OCI-LY3 (cell line): Measurements from ENCODE around the gene GMNC.

Experiments
- H2AFZ ChIP-seq: fragments of 200-600, 300-600 bp; shearing (Covaris generic); 2 replicates; pipeline ENCODE4 v1.6.0; 2014; ENCODE audit warnings: antibody characterized with exemption, low read depth, low read length
- H3K27ac ChIP-seq: fragments of 200-600, 300-600 bp; sonication (generic); 2 replicates; pipeline ENCODE4 v1.5.1; 2014; ENCODE audit warnings: mild to moderate bottlenecking, low read length, moderate library complexity, mixed read lengths
- H3K27me3 ChIP-seq: fragments of 200-600, 300-600 bp; sonication (generic); 2 replicates; pipeline ENCODE4 v1.6.1; 2014; ENCODE audit warnings: low read depth, low read length, mixed read lengths
- H3K36me3 ChIP-seq: fragments of 200-600, 300-600 bp; sonication (generic); replicated peaks from 2 replicates; pipeline ENCODE3; 2014; ENCODE audit warnings: low read depth, low read length, mixed read lengths
- H3K4me1 ChIP-seq: fragments of 300-600, 200-600 bp; sonication (generic); 2 replicates; pipeline ENCODE4 v1.6.1; 2014; ENCODE audit warnings: low read length, mixed read lengths
- H3K4me2 ChIP-seq: fragments of 200-600, 300-600 bp; sonication (generic); 2 replicates; pipeline ENCODE4 v1.6.1; 2014; ENCODE audit warnings: low read length, mixed read lengths
- H3K4me3 ChIP-seq: fragments of 300-600, 200-600 bp; sonication (generic); 2 replicates; pipeline ENCODE4 v1.5.1; 2014; ENCODE audit warnings: antibody characterized with exemption, mild to moderate bottlenecking, low read length, moderate library complexity
- H3K79me2 ChIP-seq: fragments of 300-600, 200-600 bp; shearing (Covaris generic); 2 replicates; pipeline ENCODE4 v1.6.1; 2014; ENCODE audit warnings: mild to moderate bottlenecking, low read length, mixed read lengths
- H3K9ac ChIP-seq: fragments of 300-600, 200-600 bp; shearing (Covaris generic); 2 replicates; pipeline ENCODE4 v1.6.0; 2014; ENCODE audit warnings: mild to moderate bottlenecking, low read length, moderate library complexity
- H3K9me3 ChIP-seq: fragments of 200-600, 300-600 bp; shearing (Covaris generic); 2 replicates; pipeline ENCODE4 v1.6.1; 2014; ENCODE audit warnings: low read length, mixed read lengths; ENCODE audit not compliant: insufficient read depth
- H4K20me1 ChIP-seq: fragments of 200-600, 300-600 bp; sonication (generic); 2 replicates; pipeline ENCODE4 v1.6.1; 2016; ENCODE audit warnings: low read length, mixed read lengths; ENCODE audit not compliant: insufficient read depth
- CTCF ChIP-seq: fragments of 200-600, 300-600 bp; sonication (generic); IDR thresholded peaks from 2 replicates; pipeline ENCODE4 v1.5.1; 2014; ENCODE audit warnings: antibody characterized with exemption, low read length, low read depth
- EZH2phosphoT487 ChIP-seq: fragments of 200-600 bp; shearing (Covaris generic); IDR thresholded peaks from 2 replicates; pipeline ENCODE4 v1.6.1; 2018; ENCODE audit warnings: antibody characterized with exemption, mixed run types, low read depth

The GMNC gene

DNA sequence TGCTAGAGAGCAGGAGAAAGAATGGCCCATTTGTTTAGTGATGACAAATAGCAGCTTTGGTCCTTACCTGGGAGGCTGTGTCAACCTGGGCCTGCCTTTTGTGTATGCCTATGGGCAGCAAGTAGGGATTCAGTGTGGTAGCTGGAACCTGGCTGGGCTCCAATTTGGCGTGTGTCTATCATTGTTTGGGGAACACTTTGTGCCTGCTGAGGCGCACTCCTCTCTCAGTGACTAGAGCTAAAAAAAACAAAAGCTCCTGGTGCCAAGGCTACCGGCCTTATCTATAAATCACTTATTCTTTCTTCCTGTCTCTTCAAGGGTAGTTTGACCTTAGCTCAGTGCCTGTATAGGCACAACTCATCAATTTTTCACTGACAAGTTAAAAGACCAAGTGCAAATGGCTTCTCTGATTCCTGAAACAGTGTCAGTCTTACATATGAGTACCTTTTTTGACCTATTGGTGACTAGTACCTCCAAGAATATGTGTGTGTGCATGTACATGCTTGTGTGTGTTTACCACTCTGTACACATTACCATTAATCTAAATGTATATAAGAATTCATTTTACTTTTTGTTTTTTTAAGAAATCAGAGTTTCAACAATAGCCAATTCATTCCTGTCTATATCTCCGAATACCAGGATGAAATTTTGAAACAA is 54.6 kb downstream of the GMNC start:
- Histone ChIP-seq H3K36me3 (no peaks in the 10 kb centered on the region), H3K4me1 (no peaks in the 10 kb centered on the region), H3K4me3 (no peak overlapping the region), H3K27ac (no peak overlapping the region), H3K27me3 (no peaks in the 10 kb centered on the region), H4K20me1 (no peaks in the 10 kb centered on the region), H3K9ac (no peak overlapping the region), H3K9me3 (no peaks in the 10 kb centered on the region), H2AFZ (no peak overlapping the region), H3K79me2 (no peaks in the 10 kb centered on the region), H3K4me2 (no peak overlapping the region)
- TF ChIP-seq CTCF (no peak), EZH2phosphoT487 (no peak)
